Measurements from ENCODE around the gene GDF10. TPM values are rescaled to one million over a fixed set of nuclear protein-coding genes. Genes with fewer than 3 reads are reported as not detected.

GDF10 gene
- total RNA-seq, 1 experiment from 2014 or later: not detected

DNA sequence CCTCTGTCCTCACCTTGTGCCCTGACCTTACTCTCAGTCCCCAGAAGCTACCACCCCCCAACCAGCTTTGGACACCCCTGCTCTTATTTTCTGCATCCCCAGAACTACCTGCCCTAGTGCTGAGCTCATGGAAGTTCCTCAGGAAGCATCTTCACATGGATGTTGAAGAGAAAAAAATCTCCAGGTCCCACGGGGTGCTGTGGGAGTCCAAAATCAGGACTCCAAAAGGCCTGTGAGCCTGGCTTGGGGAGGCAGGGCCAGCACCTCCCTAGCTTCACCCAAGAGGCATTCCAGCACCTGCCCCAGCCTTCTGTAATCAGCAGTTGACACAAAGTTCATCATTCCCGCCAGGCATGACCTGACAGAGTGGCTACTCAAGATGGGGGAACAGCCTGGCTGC, 20.7 kb upstream of the GDF10 start:
- CTCF ChIA-PET: no interaction called here
- TF ChIP-seq, protein P1, sequence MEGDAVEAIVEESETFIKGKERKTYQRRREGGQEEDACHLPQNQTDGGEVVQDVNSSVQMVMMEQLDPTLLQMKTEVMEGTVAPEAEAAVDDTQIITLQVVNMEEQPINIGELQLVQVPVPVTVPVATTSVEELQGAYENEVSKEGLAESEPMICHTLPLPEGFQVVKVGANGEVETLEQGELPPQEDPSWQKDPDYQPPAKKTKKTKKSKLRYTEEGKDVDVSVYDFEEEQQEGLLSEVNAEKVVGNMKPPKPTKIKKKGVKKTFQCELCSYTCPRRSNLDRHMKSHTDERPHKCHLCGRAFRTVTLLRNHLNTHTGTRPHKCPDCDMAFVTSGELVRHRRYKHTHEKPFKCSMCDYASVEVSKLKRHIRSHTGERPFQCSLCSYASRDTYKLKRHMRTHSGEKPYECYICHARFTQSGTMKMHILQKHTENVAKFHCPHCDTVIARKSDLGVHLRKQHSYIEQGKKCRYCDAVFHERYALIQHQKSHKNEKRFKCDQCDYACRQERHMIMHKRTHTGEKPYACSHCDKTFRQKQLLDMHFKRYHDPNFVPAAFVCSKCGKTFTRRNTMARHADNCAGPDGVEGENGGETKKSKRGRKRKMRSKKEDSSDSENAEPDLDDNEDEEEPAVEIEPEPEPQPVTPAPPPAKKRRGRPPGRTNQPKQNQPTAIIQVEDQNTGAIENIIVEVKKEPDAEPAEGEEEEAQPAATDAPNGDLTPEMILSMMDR (IDR thresholded peaks at IDR 0.05; ENCODE audit: unreplicated experiment): no peak
- Mint-ChIP-seq H3K27ac (ENCODE audit: unreplicated experiment) (no peak overlapping the region), H3K36me3 (ENCODE audit: insufficient read depth, unreplicated experiment) (no peaks in the 10 kb centered on the region), H3K9me3 (ENCODE audit: low read depth, unreplicated experiment) (no peaks in the 10 kb centered on the region), H3K27me3 (ENCODE audit: unreplicated experiment) (peaks cover 83% of the 10 kb centered on the region), H3K4me3 (ENCODE audit: low read depth, unreplicated experiment) (no peak overlapping the region), H3K4me1 (ENCODE audit: low read depth, unreplicated experiment) (no peaks in the 10 kb centered on the region)
- intact Hi-C loops (cut with micrococcal nuclease; ENCODE audit: unreplicated experiment): no loop called here
- no TSS peak for BruUV-seq (replicated peaks)
- DNase-seq: no peak

DNA sequence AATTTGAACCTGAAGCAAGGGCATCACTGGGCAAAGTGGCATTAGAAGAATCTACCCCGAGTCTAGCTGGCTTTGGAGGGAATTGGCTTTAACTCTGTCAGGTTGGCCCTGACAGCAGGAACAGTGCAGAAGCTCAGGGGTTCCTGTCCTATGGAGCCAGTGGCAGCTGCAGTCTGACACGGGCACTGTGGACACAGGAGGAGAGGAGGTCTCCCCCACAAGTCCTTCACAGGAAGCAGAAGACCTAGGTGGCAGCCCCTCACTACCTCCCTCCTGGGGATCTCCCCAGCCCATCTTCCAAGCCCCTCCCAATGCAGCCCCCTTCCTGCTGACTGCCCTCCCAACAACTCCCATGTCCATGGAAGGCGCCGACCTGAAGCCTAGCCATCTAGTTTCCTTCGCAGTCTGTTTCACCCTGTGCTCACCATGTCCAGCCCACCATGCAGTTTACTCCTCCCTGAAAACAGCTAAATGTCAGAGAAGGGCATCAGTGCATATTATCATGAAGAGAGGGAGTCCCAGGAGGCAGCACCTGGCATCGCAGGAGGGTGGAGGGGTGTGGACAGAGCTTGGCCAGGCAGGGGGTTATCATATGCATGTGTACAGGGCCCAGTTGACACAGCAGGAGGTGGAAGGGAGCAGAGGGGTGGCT, 17.9 kb upstream of the GDF10 start:
- intact Hi-C loops (cut with micrococcal nuclease; ENCODE audit: unreplicated experiment): no loop called here
- Mint-ChIP-seq H3K4me1 (ENCODE audit: low read depth, unreplicated experiment) (no peaks in the 10 kb centered on the region), H3K36me3 (ENCODE audit: insufficient read depth, unreplicated experiment) (no peaks in the 10 kb centered on the region), H3K27ac (ENCODE audit: unreplicated experiment) (no peak overlapping the region), H3K4me3 (ENCODE audit: low read depth, unreplicated experiment) (no peak overlapping the region), H3K9me3 (ENCODE audit: low read depth, unreplicated experiment) (no peaks in the 10 kb centered on the region), H3K27me3 (ENCODE audit: unreplicated experiment) (peaks cover 83% of the 10 kb centered on the region)
- CTCF ChIA-PET: no interaction called here
- DNase-seq: no peak
- TF ChIP-seq, protein P1 (IDR thresholded peaks at IDR 0.05; ENCODE audit: unreplicated experiment): no peak
- BruUV-seq (replicated peaks): no TSS peak

DNA sequence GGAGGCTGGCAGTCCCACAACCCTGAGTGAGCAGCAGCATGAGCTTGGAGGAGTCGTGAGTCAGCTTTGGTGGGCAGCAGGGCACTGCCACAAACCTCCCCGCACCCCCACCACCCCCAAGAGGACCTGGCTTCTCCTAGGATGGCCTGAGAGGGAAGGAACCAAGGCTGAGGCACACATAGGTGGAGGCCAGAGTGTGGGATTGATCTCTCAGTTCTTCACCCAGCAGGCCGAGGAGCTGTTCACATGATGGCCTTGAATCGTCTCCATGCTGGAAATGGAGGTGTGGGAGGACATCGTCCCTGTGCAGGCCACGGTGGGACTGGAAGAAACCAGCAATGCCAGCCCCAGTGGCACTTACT, 17.4 kb upstream of the GDF10 start:
- Mint-ChIP-seq H3K9me3 (ENCODE audit: low read depth, unreplicated experiment) (no peaks in the 10 kb centered on the region), H3K4me3 (ENCODE audit: low read depth, unreplicated experiment) (no peak overlapping the region), H3K36me3 (ENCODE audit: insufficient read depth, unreplicated experiment) (no peaks in the 10 kb centered on the region), H3K4me1 (ENCODE audit: low read depth, unreplicated experiment) (no peaks in the 10 kb centered on the region), H3K27ac (ENCODE audit: unreplicated experiment) (no peak overlapping the region), H3K27me3 (ENCODE audit: unreplicated experiment) (peaks cover 83% of the 10 kb centered on the region)
- DNase-seq: no peak
- TF ChIP-seq, protein P1 (IDR thresholded peaks at IDR 0.05; ENCODE audit: unreplicated experiment): no peak
- BruUV-seq (replicated peaks): no TSS peak
- CTCF ChIA-PET: no interaction called here
- intact Hi-C loops (cut with micrococcal nuclease; ENCODE audit: unreplicated experiment): no loop called here

DNA sequence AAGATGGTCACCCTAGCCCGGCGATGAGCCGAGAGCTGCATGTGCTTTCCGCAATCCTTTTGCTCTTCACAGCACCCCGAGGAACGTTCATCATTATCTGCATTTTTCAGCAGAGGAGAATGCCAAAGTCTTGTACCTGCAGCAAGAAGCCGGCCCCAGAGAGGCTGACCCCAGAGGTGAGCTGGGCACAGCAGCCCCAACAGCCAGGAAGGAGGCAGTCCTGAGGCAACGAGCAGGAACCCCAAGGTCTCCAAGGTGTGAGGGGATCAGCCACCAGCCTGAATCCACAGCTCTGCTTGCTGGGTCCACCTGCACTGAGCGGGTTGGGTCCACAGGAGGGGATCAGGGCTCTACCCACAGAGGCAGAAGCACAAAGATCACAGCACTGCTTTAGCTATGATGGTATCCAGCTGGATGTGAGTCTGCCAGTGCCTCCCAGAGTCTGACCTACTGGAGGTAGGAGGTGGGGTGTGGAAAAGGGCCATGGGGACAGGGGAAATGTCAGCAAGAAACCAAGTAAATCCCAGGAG, 16.8 kb upstream of the GDF10 start:
- H3K9me3 Mint-ChIP-seq (ENCODE audit: low read depth, unreplicated experiment): no peaks in the 10 kb centered on the region
- no peak for DNase-seq
- TF ChIP-seq, protein P1 (IDR thresholded peaks at IDR 0.05; ENCODE audit: unreplicated experiment): no peak
- H3K4me3 Mint-ChIP-seq (ENCODE audit: low read depth, unreplicated experiment): no peak overlapping the region
- peaks cover 83% of the 10 kb centered on the region for H3K27me3 Mint-ChIP-seq (ENCODE audit: unreplicated experiment)
- H3K36me3 Mint-ChIP-seq (ENCODE audit: insufficient read depth, unreplicated experiment): no peaks in the 10 kb centered on the region
- CTCF ChIA-PET: no interaction called here
- no TSS peak for BruUV-seq (replicated peaks)
- no peak overlapping the region for H3K27ac Mint-ChIP-seq (ENCODE audit: unreplicated experiment)
- intact Hi-C loops (cut with micrococcal nuclease; ENCODE audit: unreplicated experiment): no loop called here
- no peaks in the 10 kb centered on the region for H3K4me1 Mint-ChIP-seq (ENCODE audit: low read depth, unreplicated experiment)

All from Calu3 (cell line).